ENCODE data around the gene TSPAN14.

GRCh38 chr10:80488539-80489066 is 34.5 kb downstream of the TSPAN14 start:
- TF ChIP-seq NANOG (IDR thresholded peaks at IDR 0.05; ENCODE audit: borderline replicate concordance) (no peak), CTCF (conservative IDR thresholded peaks at IDR 0.05; ENCODE audit: low read depth in 2 of 2) (no peak), REST (IDR thresholded peaks at IDR 0.05; ENCODE audit: unreplicated experiment) (no peak), ZNF462 (CRISPR knock-in tag; IDR thresholded peaks at IDR 0.05) (no peak), EZH2phosphoT487 (IDR thresholded peaks at IDR 0.05; ENCODE audit: unreplicated experiment) (no peak), STAT1 (IDR thresholded peaks at IDR 0.05; ENCODE audit: unreplicated experiment) (no peak), EZH2 (IDR thresholded peaks at IDR 0.05; ENCODE audit: low read depth, unreplicated experiment) (no peak), POLR2AphosphoS5 (IDR thresholded peaks at IDR 0.05; ENCODE audit: low read depth) (no peak), CREB1 (CRISPR knock-in tag; IDR thresholded peaks at IDR 0.05; ENCODE audit: low read depth) (no peak), ETS1 (IDR thresholded peaks at IDR 0.05) (no peak), JUNB (IDR thresholded peaks at IDR 0.05; ENCODE audit: unreplicated experiment) (no peak)

Data from GM23338 (cell line).